OCI-LY3 (cell line): ENCODE data around the gene MTRF1.

Source experiments
- CTCF ChIP-seq: fragments of 200-600, 300-600 bp; sonication (generic); IDR thresholded peaks from 2 replicates; pipeline ENCODE4 v1.5.1; 2014; ENCODE audit warnings: antibody characterized with exemption, low read length, low read depth
- EZH2phosphoT487 ChIP-seq: fragments of 200-600 bp; shearing (Covaris generic); IDR thresholded peaks from 2 replicates; pipeline ENCODE4 v1.6.1; 2018; ENCODE audit warnings: antibody characterized with exemption, mixed run types, low read depth

DNA sequence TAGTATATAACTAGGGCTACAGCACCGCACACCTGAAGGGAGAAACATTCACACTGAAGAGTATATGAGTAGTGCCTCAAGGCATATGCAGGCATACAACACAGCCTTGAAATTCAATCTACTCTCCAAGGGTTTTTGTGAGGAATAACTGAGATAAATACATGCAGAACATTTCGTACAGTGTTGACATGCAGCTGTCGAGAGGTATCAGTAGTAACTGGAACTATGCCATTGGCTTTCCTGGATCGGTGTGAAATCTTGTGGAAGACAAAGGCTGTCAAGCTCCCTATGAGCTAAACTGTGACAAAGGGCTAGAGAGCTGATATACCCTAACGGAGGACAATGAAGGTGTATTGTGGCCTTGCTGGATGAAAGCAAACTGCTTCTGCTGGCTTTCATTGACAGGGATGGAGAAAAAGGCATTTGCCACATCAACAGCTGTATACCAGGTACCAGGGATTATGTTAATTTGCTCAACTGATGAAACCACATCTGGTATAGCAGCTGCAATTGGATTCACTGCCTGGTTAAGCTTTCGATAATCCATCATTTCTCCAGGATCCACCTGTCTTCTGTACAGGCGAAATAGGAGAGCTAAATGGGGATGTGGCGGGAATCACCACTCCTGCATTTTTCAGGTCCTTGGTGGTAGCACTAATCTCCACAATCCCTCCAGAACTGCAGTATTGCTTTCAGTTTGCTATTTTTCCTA lies 16.3 kb downstream of the MTRF1 start:
- TF ChIP-seq CTCF = no peak
- no peak for TF ChIP-seq EZH2phosphoT487
